GM19324 (cell line): ENCODE results near the gene NCBP3.
"Not testable (repeated sequence)": the region's sequence is repeated elsewhere in the genome, so short reads cannot be mapped to it uniquely, and the experiment has no call there.

ENCODE experiments used
- ATAC-seq: cut with Tn5 transposase; IDR thresholded peaks from one replicate; pipeline ENCODE4 v1.9.1; 2021; ENCODE audit warnings: mild to moderate bottlenecking, moderate library complexity; ENCODE audit not compliant: unreplicated experiment, low FRiP score

The NCBP3 gene

GRCh38 chr17:3794557-3795389, 51.3 kb downstream of the NCBP3 start:
- no peak for ATAC-seq

GRCh38 chr17:3794152-3794551, 51.9 kb downstream of the NCBP3 start:
- ATAC-seq = not testable (repeated sequence)

- not testable (repeated sequence) for ATAC-seq
Measured at GRCh38 chr17:3793258-3793657, 52.8 kb downstream of the NCBP3 start.

GRCh38 chr17:3792481-3792880, 53.6 kb downstream of the NCBP3 start:
- no peak for ATAC-seq

- ATAC-seq = no peak
Measured at GRCh38 chr17:3788200-3788599, 57.8 kb downstream of the NCBP3 start.

GRCh38 chr17:3785323-3785722, 60.7 kb downstream of the NCBP3 start:
- ATAC-seq = not testable (repeated sequence)

- ATAC-seq = no peak
Measured at GRCh38 chr17:3782751-3783150, 63.3 kb downstream of the NCBP3 start.

GRCh38 chr17:3780986-3781385, 65.1 kb downstream of the NCBP3 start:
- ATAC-seq = no peak

- no peak for ATAC-seq
Measured at GRCh38 chr17:3777366-3778120, 68.5 kb downstream of the NCBP3 start.

- no peak for ATAC-seq
Measured at GRCh38 chr17:3773966-3774365, 72.1 kb downstream of the NCBP3 start.

- ATAC-seq = no peak
Measured at GRCh38 chr17:3773511-3773910, 72.5 kb downstream of the NCBP3 start.

- no peak for ATAC-seq
Measured at GRCh38 chr17:3772764-3773163, 73.3 kb downstream of the NCBP3 start.

- ATAC-seq = no peak
Measured at GRCh38 chr17:3771140-3771539, 74.9 kb downstream of the NCBP3 start.

GRCh38 chr17:3770466-3770865, 75.6 kb downstream of the NCBP3 start:
- ATAC-seq = no peak

GRCh38 chr17:3768769-3769168, 77.3 kb downstream of the NCBP3 start:
- no peak for ATAC-seq

GRCh38 chr17:3768341-3768740, 77.7 kb downstream of the NCBP3 start:
- no peak for ATAC-seq

- no peak for ATAC-seq
Measured at GRCh38 chr17:3766779-3767178, 79.3 kb downstream of the NCBP3 start.

- no peak for ATAC-seq
Measured at GRCh38 chr17:3765981-3766380, 80.1 kb downstream of the NCBP3 start.

- no peak for ATAC-seq
Measured at GRCh38 chr17:3763777-3764170, 82.3 kb downstream of the NCBP3 start.

GRCh38 chr17:3762922-3763776, 82.9 kb downstream of the NCBP3 start:
- peak; percentile 57 for ATAC-seq

- ATAC-seq = no peak
Measured at GRCh38 chr17:3761918-3762380, 84.1 kb downstream of the NCBP3 start.
